HG02642 (cell line): ENCODE data around the gene CRYZL1.
A peak's percentile ranks its signal among the peaks of the same experiment; 100 is the strongest.
"Not testable (repeated sequence)": the region's sequence is repeated elsewhere in the genome, so short reads cannot be mapped to it uniquely, and the experiment has no call there.

ENCODE experiments used
- ATAC-seq: cut with Tn5 transposase; IDR thresholded peaks from one replicate; pipeline ENCODE4 v1.9.1; 2021; ENCODE audit warnings: mild to moderate bottlenecking; ENCODE audit not compliant: unreplicated experiment, poor library complexity

The CRYZL1 gene

GRCh38 chr21:33641352-33642026 is at the start of gene CRYZL1:
Gene CRYZL1, minus strand, starts transcription at chr21:33641741. Its CDS starts 10,190 bp downstream, at chr21:33631551.
- peak; percentile 86 for ATAC-seq

GRCh38 chr21:33690874-33691273 is 49.3 kb upstream of the CRYZL1 start:
- ATAC-seq, result no peak

- ATAC-seq, result no peak
These were observed 46.8 kb upstream of the CRYZL1 start for GRCh38 chr21:33688353-33688752.

- no peak for ATAC-seq
These were observed 46.1 kb upstream of the CRYZL1 start for GRCh38 chr21:33687634-33688033.

- no peak for ATAC-seq
These were observed 44.8 kb upstream of the CRYZL1 start for GRCh38 chr21:33686386-33686785.

- no peak for ATAC-seq
These were observed 44.2 kb upstream of the CRYZL1 start for GRCh38 chr21:33685613-33686197.

- no peak for ATAC-seq
These were observed 43.5 kb upstream of the CRYZL1 start for GRCh38 chr21:33684923-33685560.

GRCh38 chr21:33684068-33684467 is 42.5 kb upstream of the CRYZL1 start:
- no peak for ATAC-seq

- ATAC-seq, result no peak
These were observed 41.6 kb upstream of the CRYZL1 start for GRCh38 chr21:33682992-33683627.

GRCh38 chr21:33680870-33681269 is 39.3 kb upstream of the CRYZL1 start:
- ATAC-seq, result no peak

GRCh38 chr21:33677450-33677849 is 35.9 kb upstream of the CRYZL1 start:
- ATAC-seq, result no peak

GRCh38 chr21:33676666-33677065 is 35.1 kb upstream of the CRYZL1 start:
- not testable (repeated sequence) for ATAC-seq

GRCh38 chr21:33674226-33674625 is 32.7 kb upstream of the CRYZL1 start:
- no peak for ATAC-seq

GRCh38 chr21:33673473-33673872 is 31.9 kb upstream of the CRYZL1 start:
- no peak for ATAC-seq

GRCh38 chr21:33670076-33670978 is 28.8 kb upstream of the CRYZL1 start:
- ATAC-seq, result no peak

- ATAC-seq, result no peak
These were observed 27.1 kb upstream of the CRYZL1 start for GRCh38 chr21:33668620-33669019.

GRCh38 chr21:33668180-33668579 is 26.6 kb upstream of the CRYZL1 start:
- no peak for ATAC-seq

- ATAC-seq, result no peak
These were observed 26.1 kb upstream of the CRYZL1 start for GRCh38 chr21:33667636-33668035.

- no peak for ATAC-seq
These were observed 24.6 kb upstream of the CRYZL1 start for GRCh38 chr21:33666153-33666552.

- no peak for ATAC-seq
These were observed 22.6 kb upstream of the CRYZL1 start for GRCh38 chr21:33664135-33664534.
